CD8-positive, alpha-beta memory T cell (primary cell): ENCODE results near the gene NUDT22. TPM values are rescaled to one million over a fixed set of nuclear protein-coding genes. Genes with fewer than 3 reads are reported as not detected.

Experiments
- CTCF ChIA-PET: fragments of 350-600 bp; sonication (Branson Sonifier 250); formaldehyde crosslinking; loops from one replicate; lab custom pipeline; 2021; ENCODE audit warnings: antibody characterized with exemption; lab: Charles Lee
- POLR2A ChIA-PET: fragments of 350-600 bp; sonication (Branson Sonifier 250); formaldehyde crosslinking; loops from one replicate; lab custom pipeline; 2021; ENCODE audit warnings: antibody characterized with exemption; lab: Charles Lee
- DNase-seq, 5 donors: peaks; one replicate each; pipeline versions ENCODE4 v3.0.0 to v3.0.0-alpha.2; 2020 to 2022; ENCODE audit warnings: mixed read lengths in 1 of 5
- H3K27ac ChIP-seq: one replicate; pipeline ENCODE4 v1.7.0; 2013; ENCODE audit warnings: low read depth, mild to moderate bottlenecking, low read length, moderate library complexity
- H3K27me3 ChIP-seq: 2 replicates; pipeline ENCODE4 v1.7.0; 2013; ENCODE audit warnings: low read length, mild to moderate bottlenecking; ENCODE audit not compliant: insufficient read depth, poor library complexity, severe bottlenecking
- H3K36me3 ChIP-seq: 2 replicates; pipeline ENCODE4 v1.7.0; 2013; ENCODE audit warnings: mild to moderate bottlenecking, low read length, moderate library complexity; ENCODE audit not compliant: insufficient read depth
- H3K4me1 ChIP-seq: 2 replicates; pipeline ENCODE4 v1.7.0; 2013; ENCODE audit warnings: mild to moderate bottlenecking, low read length, moderate library complexity; ENCODE audit not compliant: insufficient read depth
- H3K4me3 ChIP-seq: 2 replicates; pipeline ENCODE4 v1.7.0; 2013; ENCODE audit warnings: mild to moderate bottlenecking, low read length
- H3K9me3 ChIP-seq: 2 replicates; pipeline ENCODE4 v1.7.0; 2013; ENCODE audit warnings: mild to moderate bottlenecking, low read length
- H3K27ac Mint-ChIP-seq, 8 donors: one replicate each; pipeline ENCODE4 v1.8.0; 2020 to 2021; ENCODE audit warnings: mixed read lengths in 8 of 8, mild to moderate bottlenecking in 6 of 8, inconsistent platforms in 3 of 8, moderate library complexity in 3 of 8
- H3K27me3 Mint-ChIP-seq, 2 donors: one replicate each; pipeline ENCODE4 v1.8.0; 2020 to 2021; ENCODE audit warnings: mixed read lengths in 2 of 2, mild to moderate bottlenecking in 1 of 2, moderate library complexity in 1 of 2
- H3K36me3 Mint-ChIP-seq, 3 donors: one replicate each; pipeline ENCODE4 v1.8.0; 2020 to 2021; ENCODE audit warnings: mixed read lengths in 3 of 3, inconsistent platforms in 1 of 3, mild to moderate bottlenecking in 1 of 3
- H3K4me1 Mint-ChIP-seq, 3 donors: one replicate each; pipeline ENCODE4 v1.8.0; 2020 to 2021; ENCODE audit warnings: mixed read lengths in 3 of 3, inconsistent platforms in 1 of 3, mild to moderate bottlenecking in 1 of 3
- H3K4me3 Mint-ChIP-seq, 7 donors: one replicate each; pipeline ENCODE4 v1.8.0; 2020 to 2021; ENCODE audit warnings: mixed read lengths in 7 of 7, mild to moderate bottlenecking in 6 of 7, moderate library complexity in 4 of 7, inconsistent platforms in 2 of 7
- H3K9me3 Mint-ChIP-seq, 5 donors: one replicate each; pipeline ENCODE4 v1.8.0; 2020 to 2022; ENCODE audit warnings: mixed read lengths in 5 of 5, mild to moderate bottlenecking in 3 of 5, moderate library complexity in 2 of 5, inconsistent platforms in 1 of 5
- polyA plus RNA-seq: library from polyadenylated mRNA; unstranded; fragments of 300-500 nt; fragmentation: Illumina TruSeq; gene quantifications from one replicate; pipeline ENCODE4 v1.2.3, GENCODE V29; 2021
- total RNA-seq, 2 experiments: library from RNA; stranded (reverse); gene quantifications; one replicate each; pipeline ENCODE4 v1.2.3, GENCODE V29; 2021

NUDT22 gene
- total and polyA plus RNA-seq, 3 experiments from 2014 or later: 51.6 to 78.6 (median 75.3) TPM

GRCh38 chr11:64268893-64269539 is 42.9 kb downstream of the NUDT22 start:
- H3K4me3 ChIP-seq: peak overlapping the region; percentile 96

GRCh38 chr11:64269540-64270220 is 43.6 kb downstream of the NUDT22 start:
- H3K27me3 Mint-ChIP-seq: peaks cover 0 to 3% of the 10 kb centered on the region in 2 donors
- Histone ChIP-seq H3K27me3 (no peaks in the 10 kb centered on the region), H3K4me1 (peaks cover 22% of the 10 kb centered on the region), H3K36me3 (no peaks in the 10 kb centered on the region), H3K4me3 (peak overlapping the region; percentile 96), H3K9me3 (no peaks in the 10 kb centered on the region), H3K27ac (peak overlapping the region; percentile 86)
- H3K4me3 Mint-ChIP-seq: peak overlapping the region; percentile 93 to 99 (median 98)
- DNase-seq: peak; percentile 95 to 98 (median 98)
- CTCF ChIA-PET: interaction anchor here (0.9 to 7.1 kb wide), 7 partner anchors 11 to 64 kb away, joined by 3 to 124 read pairs (median 13); partner anchors contain the start of genes BAD, ESRRA, FERMT3 and FKBP2
- POLR2A ChIA-PET: interaction anchor here (0.6 to 5.0 kb wide), 14 partner anchors 15 to 84 kb away, joined by 3 to 68 read pairs (median 8); partner anchors contain the start of genes BAD, ESRRA, FERMT3 and FKBP2
- peaks cover 0 to 17% (median 0%) of the 10 kb centered on the region in 3 donors for H3K36me3 Mint-ChIP-seq
- peaks cover 19 to 28% (median 20%) of the 10 kb centered on the region in 3 donors for H3K4me1 Mint-ChIP-seq
- no peaks in the 10 kb centered on the region for H3K9me3 Mint-ChIP-seq
- peak overlapping the region; percentile 96 to 99 (median 98) for H3K27ac Mint-ChIP-seq

More at GRCh38 chr11:64268893-64269539, 42.9 kb downstream of the NUDT22 start:
- peaks cover 22% of the 10 kb centered on the region for H3K4me1 ChIP-seq
- DNase-seq: peak in 4 of 5 donors; percentile 23 to 72 (median 30)
- no peaks in the 10 kb centered on the region for H3K36me3 ChIP-seq
- H3K27ac ChIP-seq: peak overlapping the region; percentile 86
- no peaks in the 10 kb centered on the region for H3K27me3 ChIP-seq
- ChIA-PET POLR2A (interaction anchor here (0.6 to 5.0 kb wide), 13 partner anchors 15 to 1656 kb away, joined by 3 to 68 read pairs (median 6); partner anchors contain the start of genes BAD, EML3, ESRRA and FERMT3), CTCF (interaction anchor here (1.0 to 7.1 kb wide), 5 partner anchors 11 to 63 kb away, joined by 3 to 124 read pairs (median 54); partner anchors contain the start of genes ESRRA, FERMT3, FKBP2 and PLCB3)
- Mint-ChIP-seq H3K36me3 (peaks cover 0 to 17% (median 0%) of the 10 kb centered on the region in 3 donors), H3K27ac (peak overlapping the region; percentile 96 to 99 (median 97)), H3K9me3 (no peaks in the 10 kb centered on the region), H3K4me3 (peak overlapping the region; percentile 93 to 99 (median 98)), H3K27me3 (peaks cover 0 to 3% of the 10 kb centered on the region in 2 donors), H3K4me1 (peaks cover 19 to 28% (median 20%) of the 10 kb centered on the region in 3 donors)
- no peaks in the 10 kb centered on the region for H3K9me3 ChIP-seq

- peaks cover 11% of the 10 kb centered on the region for H3K4me1 ChIP-seq
- H3K36me3 ChIP-seq: no peaks in the 10 kb centered on the region
- no peaks in the 10 kb centered on the region for H3K9me3 ChIP-seq
- CTCF ChIA-PET: interaction anchor here (2.0 to 2.8 kb wide), 2 partner anchors 9 to 71 kb away, joined by 5 to 8 read pairs; partner anchors contain the start of gene BAD
- Mint-ChIP-seq H3K9me3 (no peaks in the 10 kb centered on the region), H3K27ac (peak overlapping the region in 2 of 8 donors; percentile 33 to 36), H3K36me3 (peaks cover 0 to 22% (median 5%) of the 10 kb centered on the region in 3 donors), H3K4me3 (no peak overlapping the region), H3K27me3 (peaks cover 0 to 3% of the 10 kb centered on the region in 2 donors), H3K4me1 (peaks cover 8 to 10% (median 9%) of the 10 kb centered on the region in 3 donors)
- no peak overlapping the region for H3K4me3 ChIP-seq
- POLR2A ChIA-PET: no interaction called here
- no peaks in the 10 kb centered on the region for H3K27me3 ChIP-seq
- no peak for DNase-seq
- no peak overlapping the region for H3K27ac ChIP-seq
Observed at GRCh38 chr11:64275031-64275800, 49.1 kb downstream of the NUDT22 start.

- Mint-ChIP-seq H3K36me3 (peaks cover 0 to 18% (median 5%) of the 10 kb centered on the region in 3 donors), H3K9me3 (no peaks in the 10 kb centered on the region), H3K4me3 (no peak overlapping the region), H3K27ac (peak overlapping the region in 3 of 8 donors; percentile 17 to 36 (median 33)), H3K4me1 (peaks cover 5 to 8% (median 8%) of the 10 kb centered on the region in 3 donors), H3K27me3 (no peaks in the 10 kb centered on the region)
- Histone ChIP-seq H3K9me3 (no peaks in the 10 kb centered on the region), H3K4me3 (no peak overlapping the region), H3K36me3 (no peaks in the 10 kb centered on the region), H3K27me3 (no peaks in the 10 kb centered on the region), H3K27ac (no peak overlapping the region), H3K4me1 (peaks cover 11% of the 10 kb centered on the region)
- CTCF ChIA-PET: interaction anchor here (2.8 kb wide), 1 partner anchor 8 kb away, joined by 8 read pairs; the partner anchor contains the start of gene BAD
- no peak for DNase-seq
- POLR2A ChIA-PET: no interaction called here
Observed at GRCh38 chr11:64275841-64276240, 49.8 kb downstream of the NUDT22 start.

GRCh38 chr11:64276653-64277431 is 50.8 kb downstream of the NUDT22 start:
- no peaks in the 10 kb centered on the region for H3K9me3 Mint-ChIP-seq
- CTCF ChIA-PET: interaction anchor here (2.8 kb wide), 1 partner anchor 7 kb away, joined by 8 read pairs; the partner anchor contains the start of gene BAD
- no peak overlapping the region for H3K4me3 Mint-ChIP-seq
- peaks cover 2 to 11% (median 8%) of the 10 kb centered on the region in 3 donors for H3K4me1 Mint-ChIP-seq
- H3K9me3 ChIP-seq: no peaks in the 10 kb centered on the region
- peaks cover 6% of the 10 kb centered on the region for H3K4me1 ChIP-seq
- no peaks in the 10 kb centered on the region for H3K27me3 ChIP-seq
- H3K27ac ChIP-seq: no peak overlapping the region
- peaks cover 0 to 23% (median 5%) of the 10 kb centered on the region in 3 donors for H3K36me3 Mint-ChIP-seq
- H3K4me3 ChIP-seq: no peak overlapping the region
- POLR2A ChIA-PET: interaction anchor here (0.6 kb wide), 1 partner anchor 41 kb away, joined by 3 read pairs; the partner anchor contains the start of gene PRDX5
- no peak overlapping the region for H3K27ac Mint-ChIP-seq
- DNase-seq: no peak
- H3K27me3 Mint-ChIP-seq: no peaks in the 10 kb centered on the region
- H3K36me3 ChIP-seq: no peaks in the 10 kb centered on the region

DNA sequence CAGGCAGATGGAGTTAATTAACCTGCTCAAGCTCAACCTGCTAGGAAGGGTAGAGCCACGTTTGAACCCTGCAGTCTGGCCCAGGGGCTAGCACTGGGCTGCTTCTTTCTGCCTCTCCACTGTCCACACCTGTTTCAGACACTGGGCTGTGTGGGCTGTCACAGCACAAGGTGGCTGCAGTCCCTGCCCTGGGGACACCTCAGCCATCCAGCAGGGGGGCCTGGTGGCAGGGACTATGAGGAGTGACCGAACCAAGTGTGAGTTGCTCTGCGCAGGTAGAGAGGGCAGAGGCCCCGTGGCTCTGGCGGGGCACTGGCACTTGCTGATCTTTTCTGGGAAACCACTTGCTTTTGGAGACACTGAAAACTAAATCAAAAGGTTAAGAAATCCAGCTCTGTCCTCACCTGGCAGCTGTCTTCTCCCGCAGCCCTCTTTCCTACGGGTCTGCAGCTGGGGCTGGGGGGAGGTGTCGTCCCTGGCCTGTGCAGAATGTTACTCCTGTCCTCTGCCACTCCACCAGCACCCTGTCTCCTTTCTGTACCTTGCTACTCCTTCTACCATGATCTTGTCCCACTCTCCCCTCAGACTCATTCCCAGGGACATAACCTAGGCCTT is 52.6 kb downstream of the NUDT22 start:
- peaks cover 10 to 12% (median 10%) of the 10 kb centered on the region in 3 donors for H3K4me1 Mint-ChIP-seq
- ChIA-PET CTCF (no interaction called here), POLR2A (no interaction called here)
- no peak for DNase-seq
- Histone ChIP-seq H3K4me3 (no peak overlapping the region), H3K4me1 (peaks cover 8% of the 10 kb centered on the region), H3K36me3 (no peaks in the 10 kb centered on the region), H3K27me3 (no peaks in the 10 kb centered on the region), H3K27ac (no peak overlapping the region), H3K9me3 (no peaks in the 10 kb centered on the region)
- peaks cover 0 to 29% (median 5%) of the 10 kb centered on the region in 3 donors for H3K36me3 Mint-ChIP-seq
- H3K4me3 Mint-ChIP-seq: no peak overlapping the region
- H3K27me3 Mint-ChIP-seq: no peaks in the 10 kb centered on the region
- H3K27ac Mint-ChIP-seq: peak overlapping the region in 1 of 8 donors; percentile 90
- no peaks in the 10 kb centered on the region for H3K9me3 Mint-ChIP-seq
